GM23338 (cell line): ENCODE data around the gene AFAP1. TPM values are rescaled to one million over a fixed set of nuclear protein-coding genes. Genes with fewer than 3 reads are reported as not detected.

ENCODE experiments used
- ATAC-seq: fragments of 200-7000 bp; cut with Tn5 transposase; 3 replicates; pipeline ENCODE4 v1.9.1; 2020
- DNase-seq: peaks from one replicate; pipeline ENCODE4 v3.0.0-alpha.2; 2015; ENCODE audit warnings: low spot score
- H2AFZ ChIP-seq: fragments of 200-600 bp; sonication (generic); 2 replicates; pipeline ENCODE4 v1.8.0; 2016; ENCODE audit warnings: antibody characterized with exemption, mild to moderate bottlenecking, moderate library complexity
- H3F3A ChIP-seq: fragments of 200-600 bp; sonication (generic); replicated peaks from 2 replicates; pipeline ENCODE4 v1.8.0; 2017; ENCODE audit warnings: antibody characterized with exemption, mixed run types, low read depth
- H3K27ac ChIP-seq: fragments of 200-600 bp; sonication (generic); 2 replicates; pipeline ENCODE4 v1.6.1; 2016; ENCODE audit warnings: low read depth
- H3K27me3 ChIP-seq: fragments of 200-600 bp; sonication (generic); 2 replicates; pipeline ENCODE4 v1.8.0; 2016; ENCODE audit warnings: mild to moderate bottlenecking, mixed run types, moderate library complexity; ENCODE audit not compliant: insufficient read depth
- H3K36me3 ChIP-seq: fragments of 200-600 bp; sonication (generic); 2 replicates; pipeline ENCODE4 v1.8.0; 2016; ENCODE audit warnings: mild to moderate bottlenecking; ENCODE audit not compliant: insufficient read depth
- H3K4me1 ChIP-seq: fragments of 200-600 bp; sonication (generic); 2 replicates; pipeline ENCODE4 v1.8.0; 2016; ENCODE audit warnings: mild to moderate bottlenecking, moderate library complexity; ENCODE audit not compliant: insufficient read depth
- H3K4me2 ChIP-seq: fragments of 200-600 bp; sonication (generic); 2 replicates; pipeline ENCODE4 v1.7.1; 2017; ENCODE audit warnings: mixed run types
- H3K4me3 ChIP-seq: fragments of 200-600 bp; sonication (generic); 2 replicates; pipeline ENCODE4 v1.6.1; 2016; ENCODE audit warnings: mixed run types
- H3K79me2 ChIP-seq: fragments of 200-600 bp; sonication (generic); replicated peaks from 2 replicates; pipeline ENCODE4 v1.8.0; 2017; ENCODE audit warnings: mild to moderate bottlenecking; ENCODE audit not compliant: insufficient read depth
- H3K9me2 ChIP-seq: fragments of 200-600 bp; sonication (generic); 2 replicates; pipeline ENCODE4 v1.8.0; 2017; ENCODE audit not compliant: insufficient read depth
- H4K20me1 ChIP-seq: fragments of 200-600 bp; sonication (generic); replicated peaks from 2 replicates; pipeline ENCODE4 v1.8.0; 2017; ENCODE audit warnings: mild to moderate bottlenecking; ENCODE audit not compliant: insufficient read depth
- H3K27ac Mint-ChIP-seq: 2 replicates; pipeline ENCODE4 v1.8.0; 2020; ENCODE audit warnings: inconsistent platforms, mild to moderate bottlenecking, moderate library complexity, mixed read lengths
- H3K27me3 Mint-ChIP-seq: 3 replicates; pipeline ENCODE4 v1.8.0; 2022; ENCODE audit warnings: low read depth, mild to moderate bottlenecking, moderate library complexity, mixed read lengths, inconsistent platforms; ENCODE audit not compliant: insufficient read depth, poor library complexity
- H3K36me3 Mint-ChIP-seq: 3 replicates; pipeline ENCODE4 v1.8.0; 2021; ENCODE audit warnings: low read depth, mild to moderate bottlenecking, inconsistent platforms, moderate library complexity, mixed read lengths
- H3K4me1 Mint-ChIP-seq: 3 replicates; pipeline ENCODE4 v1.8.0; 2020; ENCODE audit warnings: mild to moderate bottlenecking, inconsistent platforms, mixed read lengths
- H3K4me3 Mint-ChIP-seq: 3 replicates; pipeline ENCODE4 v1.8.0; 2021; ENCODE audit warnings: moderate library complexity, mild to moderate bottlenecking, inconsistent platforms, mixed read lengths
- H3K9me3 Mint-ChIP-seq: 3 replicates; pipeline ENCODE4 v1.8.0; 2020; ENCODE audit warnings: moderate library complexity, mild to moderate bottlenecking, inconsistent platforms, mixed read lengths
- CTCF ChIP-seq, 2 experiments: fragments of 200-600 bp in 1 of 2; sonication (generic) in 1 of 2; conservative IDR thresholded peaks; 2 replicates each; pipeline versions ENCODE4 v1.5.1 to v1.6.1; 2016 to 2017; ENCODE audit warnings: antibody characterized with exemption in 2 of 2, low read depth in 2 of 2, mild to moderate bottlenecking in 2 of 2, moderate library complexity in 1 of 2
- ETS1 ChIP-seq: IDR thresholded peaks from 2 replicates; pipeline ENCODE4 v1.6.1; 2016; ENCODE audit warnings: antibody characterized with exemption
- EZH2phosphoT487 ChIP-seq: fragments of 200-600 bp; sonication (generic); IDR thresholded peaks from one replicate; pipeline ENCODE4 v1.8.1; 2018; ENCODE audit warnings: antibody characterized with exemption; ENCODE audit not compliant: unreplicated experiment
- JUNB ChIP-seq: IDR thresholded peaks from one replicate; pipeline ENCODE4 v1.6.1; 2016; ENCODE audit warnings: antibody characterized with exemption; ENCODE audit not compliant: unreplicated experiment
- STAT1 ChIP-seq: IDR thresholded peaks from one replicate; pipeline ENCODE4 v1.6.1; 2016; ENCODE audit warnings: antibody characterized with exemption; ENCODE audit not compliant: unreplicated experiment
- ZNF114 ChIP-seq: fragments of 250-450 bp; sonication (Bioruptor Pico); IDR thresholded peaks from 2 replicates; pipeline ENCODE4 v1.5.0; 2020; ENCODE audit warnings: mild to moderate bottlenecking, moderate library complexity
- ZNF331 ChIP-seq: fragments of 250-450 bp; sonication (Bioruptor Pico); IDR thresholded peaks from 2 replicates; pipeline ENCODE4 v1.5.0; 2020; ENCODE audit warnings: low read depth, mild to moderate bottlenecking, moderate library complexity
- ZNF462 ChIP-seq: fragments of 250-450 bp; sonication (Bioruptor Pico); IDR thresholded peaks from 2 replicates; pipeline ENCODE4 v1.5.0; 2020; ENCODE audit warnings: mild to moderate bottlenecking, moderate library complexity
- polyA plus RNA-seq: library from polyadenylated mRNA; unstranded; fragments of >200 nt; fragmentation: Nextera tagmentation; extraction: Ambion mirVana; gene quantifications from 2 replicates; pipeline ENCODE4 v1.2.1, GENCODE V29; 2016
- total RNA-seq: library from RNA; depleted of rRNA; stranded (reverse); fragments of >200 nt; shearing (Covaris generic); gene quantifications from 2 replicates; pipeline ENCODE4 v1.2.3, GENCODE V29; 2014

The AFAP1 gene
- total and polyA plus RNA-seq, 2 experiments from 2014 or later: 6.5 to 21.5 TPM

DNA sequence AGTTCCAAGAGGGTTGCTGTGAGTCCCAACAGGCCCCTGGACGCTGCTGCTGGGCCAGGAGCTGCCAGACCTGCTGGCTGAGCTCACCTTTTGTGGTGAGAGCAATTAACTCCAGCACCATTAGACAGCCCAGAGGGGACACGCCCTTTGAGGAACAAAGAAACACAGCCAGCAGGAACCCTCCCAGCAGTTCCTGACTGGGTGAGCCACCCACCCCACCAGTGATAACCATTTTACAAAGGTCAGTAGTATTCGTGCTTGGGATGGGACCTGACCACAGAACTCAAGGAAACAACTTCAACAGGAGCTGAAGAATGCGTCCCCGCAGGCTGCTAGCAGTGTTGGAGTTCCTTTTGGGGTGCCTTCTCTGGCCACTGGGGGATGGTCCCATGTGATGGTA, 38.8 kb upstream of the AFAP1 start:
- H3K4me3 Mint-ChIP-seq: no peak overlapping the region
- no peak for TF ChIP-seq EZH2phosphoT487
- no peak for TF ChIP-seq ETS1
- no peak for TF ChIP-seq ZNF462 (CRISPR knock-in tag)
- no peak for TF ChIP-seq ZNF114
- no peak for TF ChIP-seq JUNB
- TF ChIP-seq ZNF331: no peak
- no peak for TF ChIP-seq STAT1
- no peak for TF ChIP-seq CTCF (conservative IDR thresholded peaks at IDR 0.05; ENCODE audit: low read depth in 2 of 2)
- peaks cover 5% of the 10 kb centered on the region for H3K36me3 Mint-ChIP-seq
- peaks cover 22% of the 10 kb centered on the region for H3K4me1 ChIP-seq
- no peaks in the 10 kb centered on the region for H3K79me2 ChIP-seq
- ATAC-seq: peak; percentile 48
- H3K27me3 ChIP-seq: no peaks in the 10 kb centered on the region
- H3K27ac ChIP-seq: peak overlapping the region; percentile 86; the same call in 1 of the 2 replicates
- H3K9me3 Mint-ChIP-seq: peaks cover 7% of the 10 kb centered on the region; the same call in 2 of the 3 replicates
- peak; percentile 44 for DNase-seq
- peak overlapping the region; percentile 94; the same call in 1 of the 2 replicates for H2AFZ ChIP-seq
- H3K9me2 ChIP-seq: no peaks in the 10 kb centered on the region
- peak overlapping the region; percentile 65 for H3K4me2 ChIP-seq
- H3K4me1 Mint-ChIP-seq: peaks cover 25% of the 10 kb centered on the region
- H3F3A ChIP-seq: peaks cover 4% of the 10 kb centered on the region; the same call in 1 of the 2 replicates
- H3K36me3 ChIP-seq: no peaks in the 10 kb centered on the region
- H3K27me3 Mint-ChIP-seq: peaks cover 12% of the 10 kb centered on the region
- H3K27ac Mint-ChIP-seq: no peak overlapping the region; the same call in 1 of the 2 replicates
- H4K20me1 ChIP-seq: no peaks in the 10 kb centered on the region
- no peak overlapping the region for H3K4me3 ChIP-seq
